ENCODE measurements around the gene PIEZO2. TPM values are rescaled to one million over a fixed set of nuclear protein-coding genes. Genes with fewer than 3 reads are reported as not detected.
"Not testable (repeated sequence)": the region's sequence is repeated elsewhere in the genome, so short reads cannot be mapped to it uniquely, and the experiment has no call there.

Gene PIEZO2
- 23.7 TPM for polyA plus RNA-seq (ENCODE audit: insufficient read length)
- long read RNA-seq, donor 1: 0 reads
- long read RNA-seq, donor 2: 0 reads
- long read RNA-seq, donor 3: 0 reads
- long read RNA-seq, donor 4: 0 reads
- long read RNA-seq, donor 5: 0 reads
- long read RNA-seq, donor 6: 0 reads
- long read RNA-seq, donor 7, partial matches to known transcripts: 0 of 2 reads
- long read RNA-seq, donor 7, other reads (novel, unspliced or antisense): 0 of 2 reads
- long read RNA-seq, donor 8: 0 reads

GRCh38 chr18:11149441-11150270 lies at the start of gene PIEZO2:
PIEZO2 (minus strand) TSS chr18:11149569; CDS start chr18:11148588, 981 bp downstream.
- peak; percentile 73 for DNase-seq

- DNase-seq: no peak
Measured at GRCh38 chr18:11183637-11184036, 34.3 kb upstream of the PIEZO2 start.

- not testable (repeated sequence) for DNase-seq
Measured at GRCh38 chr18:11181629-11182028, 32.3 kb upstream of the PIEZO2 start.

- DNase-seq: no peak
Measured at GRCh38 chr18:11179959-11180519, 30.7 kb upstream of the PIEZO2 start.

GRCh38 chr18:11178951-11179549 lies 29.7 kb upstream of the PIEZO2 start:
- no peak for DNase-seq

- no peak for DNase-seq
Measured at GRCh38 chr18:11177382-11177781, 28.0 kb upstream of the PIEZO2 start.

GRCh38 chr18:11176481-11176881 lies 27.1 kb upstream of the PIEZO2 start:
- no peak for DNase-seq

GRCh38 chr18:11175266-11175979 lies 26.1 kb upstream of the PIEZO2 start:
- DNase-seq: no peak

- not testable (repeated sequence) for DNase-seq
Measured at GRCh38 chr18:11174179-11174578, 24.8 kb upstream of the PIEZO2 start.

GRCh38 chr18:11167778-11168177 lies 18.4 kb upstream of the PIEZO2 start:
- DNase-seq: no peak

GRCh38 chr18:11165952-11166351 lies 16.6 kb upstream of the PIEZO2 start:
- DNase-seq: no peak

- DNase-seq: no peak
Measured at GRCh38 chr18:11165138-11165537, 15.8 kb upstream of the PIEZO2 start.

GRCh38 chr18:11163665-11164064 lies 14.3 kb upstream of the PIEZO2 start:
- DNase-seq: no peak

- no peak for DNase-seq
Measured at GRCh38 chr18:11162889-11163288, 13.5 kb upstream of the PIEZO2 start.

- DNase-seq: no peak
Measured at GRCh38 chr18:11162462-11162861, 13.1 kb upstream of the PIEZO2 start.

GRCh38 chr18:11160313-11160712 lies 10.9 kb upstream of the PIEZO2 start:
- DNase-seq: no peak

GRCh38 chr18:11159844-11160243 lies 10.5 kb upstream of the PIEZO2 start:
- DNase-seq: no peak

- DNase-seq: no peak
Measured at GRCh38 chr18:11156978-11157377, 7.6 kb upstream of the PIEZO2 start.

- no peak for DNase-seq
Measured at GRCh38 chr18:11155034-11155759, 5.8 kb upstream of the PIEZO2 start.

GRCh38 chr18:11154368-11154989 lies 5.1 kb upstream of the PIEZO2 start:
- DNase-seq: peak; percentile 44

GRCh38 chr18:11153097-11153496 lies 3.7 kb upstream of the PIEZO2 start:
- DNase-seq: no peak

Data from left kidney (tissue), 8 donors.